Endothelial cell of umbilical vein (primary cell): ENCODE results near the gene POFUT2. TPM values are rescaled to one million over a fixed set of nuclear protein-coding genes. Genes with fewer than 3 reads are reported as not detected.

Source experiments
- BruUV-seq: library from RNA; stranded (reverse); fragments of 400-500 nt; replicated peaks from 2 replicates; lab custom pipeline; 2021; lab: Mats Ljungman, UMichigan
- CTCF ChIA-PET: fragments of 300-600, 350-600 bp; sonication (Branson Sonifier 250); formaldehyde crosslinking; loops from one replicate; lab custom pipeline; 2021; ENCODE audit warnings: antibody characterized with exemption, inconsistent platforms; lab: Charles Lee
- POLR2A ChIA-PET: fragments of 300-600, 350-600 bp; sonication (Branson Sonifier 250); formaldehyde crosslinking; loops from one replicate; lab custom pipeline; 2021; ENCODE audit warnings: antibody characterized with exemption, inconsistent platforms; lab: Charles Lee
- DNase-seq: peaks from one replicate; pipeline ENCODE4 v3.0.0-alpha.2; 2011; ENCODE audit warnings: low read depth, low spot score
- FAIRE-seq: peaks from 2 replicates; lab custom pipeline; 2011; peaks lifted over from hg19 to GRCh38; lab: Jason Lieb, UNC
- H2AFZ ChIP-seq: 2 replicates; pipeline ENCODE4 v1.6.0; 2012; ENCODE audit warnings: low read depth, low read length, control low read depth, inconsistent platforms
- H3K27ac ChIP-seq: 2 replicates; pipeline ENCODE4 v1.5.1; 2011; ENCODE audit warnings: low read depth, mild to moderate bottlenecking, control low read depth, low read length, moderate library complexity; ENCODE audit not compliant: insufficient read depth
- H3K27me3 ChIP-seq, 2 experiments: 2 replicates each; pipeline versions ENCODE4 v1.6.0 to v1.6.1; 2011; ENCODE audit warnings: low read length in 2 of 2, mixed read lengths in 1 of 2; ENCODE audit not compliant: control insufficient read depth in 2 of 2, insufficient read depth in 2 of 2
- H3K36me3 ChIP-seq, 2 experiments: 2 replicates in 1 of 2; 3 replicates in 1 of 2; pipeline ENCODE4 v1.5.1; 2011; ENCODE audit warnings: low read length in 2 of 2, mild to moderate bottlenecking in 1 of 2, moderate library complexity in 1 of 2; ENCODE audit not compliant: control insufficient read depth in 2 of 2, insufficient read depth in 2 of 2; ENCODE audit errors: extremely low read depth in 1 of 2
- H3K4me1 ChIP-seq: 3 replicates; pipeline ENCODE4 v1.5.1; 2011; ENCODE audit warnings: mild to moderate bottlenecking, low read length; ENCODE audit not compliant: control insufficient read depth, insufficient read depth; ENCODE audit errors: extremely low read depth
- H3K4me2 ChIP-seq: 2 replicates; pipeline ENCODE4 v1.6.1; 2011; ENCODE audit warnings: low read length, control low read depth, mixed read lengths; ENCODE audit not compliant: insufficient read depth
- H3K4me3 ChIP-seq, 3 experiments: fragments of 200-600 bp in 1 of 3; sonication (generic), shearing (Covaris generic) in 1 of 3; replicated peaks in 1 of 3; 2 replicates each; pipeline ENCODE4 v1.5.1; 2011 to 2016; ENCODE audit warnings: control low read depth in 3 of 3, low read length in 3 of 3, mild to moderate bottlenecking in 2 of 3, inconsistent platforms in 1 of 3, low read depth in 1 of 3, moderate library complexity in 1 of 3; ENCODE audit not compliant: insufficient read depth in 1 of 3
- H3K79me2 ChIP-seq: 2 replicates; pipeline ENCODE4 v1.6.0; 2012; ENCODE audit warnings: low read length, inconsistent platforms; ENCODE audit not compliant: control insufficient read depth, insufficient read depth
- H3K9ac ChIP-seq: replicated peaks from 2 replicates; pipeline ENCODE3; 2011; ENCODE audit warnings: low read length, control low read depth; ENCODE audit not compliant: insufficient read depth; ENCODE audit errors: extremely low read depth
- H3K9me1 ChIP-seq: replicated peaks from 3 replicates; pipeline ENCODE4 v1.6.0; 2011; ENCODE audit warnings: mild to moderate bottlenecking, low read length; ENCODE audit not compliant: control insufficient read depth, insufficient read depth; ENCODE audit errors: extremely low read depth
- H3K9me3 ChIP-seq: replicated peaks from 2 replicates; pipeline ENCODE4 v1.5.1; 2012; ENCODE audit warnings: low read length, inconsistent platforms; ENCODE audit not compliant: control insufficient read depth, insufficient read depth
- H4K20me1 ChIP-seq: replicated peaks from 2 replicates; pipeline ENCODE3; 2011; ENCODE audit warnings: mild to moderate bottlenecking, low read length; ENCODE audit not compliant: control insufficient read depth, insufficient read depth; ENCODE audit errors: extremely low read depth
- CTCF ChIP-seq, 2 donors: IDR thresholded peaks; 1 replicate in 1 of 2; 2 replicates in 1 of 2; pipeline ENCODE4 v1.5.1; 2011; ENCODE audit warnings: low read length in 2 of 2, mild to moderate bottlenecking in 2 of 2, moderate library complexity in 2 of 2, control low read depth in 1 of 2, inconsistent platforms in 1 of 2, low read depth in 1 of 2; ENCODE audit not compliant: insufficient read depth in 1 of 2; ENCODE audit errors: extremely low read depth in 1 of 2
- EZH2 ChIP-seq: IDR thresholded peaks from 2 replicates; pipeline ENCODE4 v1.6.1; 2012; ENCODE audit warnings: borderline replicate concordance, low read depth, mild to moderate bottlenecking, moderate library complexity, low read length, inconsistent platforms; ENCODE audit not compliant: severe bottlenecking
- FOS ChIP-seq: IDR thresholded peaks from 2 replicates; pipeline ENCODE4 v1.6.1; 2011; ENCODE audit warnings: mild to moderate bottlenecking, low read length, moderate library complexity, borderline replicate concordance; ENCODE audit not compliant: insufficient read depth
- GATA2 ChIP-seq: IDR thresholded peaks from 2 replicates; pipeline ENCODE4 v1.7.0; 2011; ENCODE audit warnings: low read depth, mild to moderate bottlenecking, moderate library complexity, mixed read lengths, low read length; ENCODE audit not compliant: insufficient read length, insufficient read depth
- JUN ChIP-seq: IDR thresholded peaks from 2 replicates; pipeline ENCODE4 v1.6.1; 2011; ENCODE audit warnings: borderline replicate concordance, low read depth; ENCODE audit not compliant: insufficient read length, insufficient read depth
- MAX ChIP-seq: IDR thresholded peaks from 2 replicates; pipeline ENCODE4 v1.6.1; 2011; ENCODE audit not compliant: insufficient read depth, insufficient read length
- MYC ChIP-seq: IDR thresholded peaks from one replicate; pipeline ENCODE4 v1.6.1; 2011; ENCODE audit warnings: mild to moderate bottlenecking, low read depth, low read length
- POLR2A ChIP-seq: IDR thresholded peaks from 2 replicates; pipeline ENCODE4 v1.6.1; 2012; ENCODE audit warnings: low read depth, mild to moderate bottlenecking, control low read depth, low read length
- POLR2AphosphoS5 ChIP-seq: IDR thresholded peaks from 2 replicates; pipeline ENCODE4 v1.6.1; 2012; ENCODE audit warnings: low read depth, mild to moderate bottlenecking, control low read depth, low read length, moderate library complexity; ENCODE audit not compliant: insufficient read depth
- dilution Hi-C: fragments of 300-500 bp; cut with MboI; formaldehyde crosslinking; loops from one replicate; pipeline ENCODE4 v1.15.0; 2019; ENCODE audit warnings: low sequenced_read_pairs; ENCODE audit not compliant: extremely low pct_ligation_motif_present
- intact Hi-C: fragments of 100-400 bp; cut with micrococcal nuclease; formaldehyde crosslinking; loops from one replicate; pipeline ENCODE4 v1.10.0; 2022
- polyA plus RNA-seq, 4 experiments: library from polyadenylated mRNA; depleted of rRNA in 3 of 4; stranded (reverse) in 3 of 4; unstranded in 1 of 4; fragments of >200 nt; gene quantifications; 2 replicates each; pipeline versions ENCODE4 v1.2.1 to v1.2.3, GENCODE V29; 2011 to 2012; ENCODE audit warnings: missing spikeins in 1 of 4
- total RNA-seq: library from RNA; stranded (reverse); gene quantifications from 2 replicates; pipeline ENCODE4 v1.2.3, GENCODE V29; 2021

POFUT2 gene
- total and polyA plus RNA-seq, 2 donors (not counting 3 experiments of a cell fraction or from before 2014, with no cell fraction given) = 30.7 to 47.5 TPM

DNA sequence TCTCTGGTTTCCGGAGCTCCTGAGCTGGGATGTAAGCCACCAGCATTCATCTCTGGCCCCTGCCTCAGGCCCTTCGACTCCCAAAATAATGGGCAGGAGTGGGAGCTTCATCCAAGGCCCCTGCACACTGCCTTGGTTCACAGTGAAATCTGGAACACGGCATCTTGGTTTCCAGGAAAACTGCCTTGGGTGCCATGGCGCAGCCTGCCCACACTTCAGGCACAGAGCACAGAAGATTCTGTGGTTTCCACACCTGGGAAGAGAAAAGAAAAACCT, 48.8 kb upstream of the POFUT2 start:
- H2AFZ ChIP-seq = no peak overlapping the region
- intact Hi-C loops (no loop called here), dilution Hi-C loops (no loop called here)
- no peaks in the 10 kb centered on the region for H3K27me3 ChIP-seq
- peaks cover 8% of the 10 kb centered on the region for H3K4me1 ChIP-seq
- H3K9ac ChIP-seq = no peak overlapping the region
- no peak overlapping the region for H3K4me3 ChIP-seq
- BruUV-seq = no TSS peak
- DNase-seq (no peak), FAIRE-seq (no peak)
- POLR2A ChIA-PET = no interaction called here
- H3K9me3 ChIP-seq = no peaks in the 10 kb centered on the region
- H3K4me2 ChIP-seq = no peak overlapping the region
- no peaks in the 10 kb centered on the region for H3K79me2 ChIP-seq
- H3K36me3 ChIP-seq = no peaks in the 10 kb centered on the region
- no peak overlapping the region for H3K27ac ChIP-seq
- H3K9me1 ChIP-seq = no peaks in the 10 kb centered on the region
- TF ChIP-seq MYC (no peak), POLR2AphosphoS5 (no peak), MAX (no peak), FOS (no peak), GATA2 (no peak), JUN (no peak), CTCF (IDR thresholded peaks at IDR 0.05; ENCODE audit: extremely low read depth in 1 of 2, insufficient read depth in 1 of 2, low read depth in 1 of 2, low read length in 2 of 2) (no peak), POLR2A (no peak), EZH2 (no peak)
- H4K20me1 ChIP-seq = no peaks in the 10 kb centered on the region
- CTCF ChIA-PET = interaction anchor here (1.5 kb wide), 1 partner anchor 30 kb away, joined by 4 read pairs; no protein-coding TSS in a partner anchor
